SIG-M5 (cell line): ENCODE results near the gene HLA-E.
"Not testable (repeated sequence)": the region's sequence is repeated elsewhere in the genome, so short reads cannot be mapped to it uniquely, and the experiment has no call there.

ENCODE experiments used
- DNase-seq: peaks from one replicate; lab custom pipeline; 2025; lab: John Stamatoyannopoulos, UW

Gene HLA-E

GRCh38 chr6:30489081-30490025, at the start of gene HLA-E:
Gene HLA-E (plus strand): TSS chr6:30489509. CDS start chr6:30489532, 23 bp downstream.
- peak; percentile 95 for DNase-seq

- no peak for DNase-seq
Measured at GRCh38 chr6:30441171-30441570, 48.1 kb upstream of the HLA-E start.

- no peak for DNase-seq
Measured at GRCh38 chr6:30443657-30444450, 45.5 kb upstream of the HLA-E start.

- DNase-seq = no peak
Measured at GRCh38 chr6:30444451-30444742, 44.9 kb upstream of the HLA-E start.

- DNase-seq = no peak
Measured at GRCh38 chr6:30446259-30446658, 43.0 kb upstream of the HLA-E start.

- no peak for DNase-seq
Measured at GRCh38 chr6:30447237-30447636, 42.1 kb upstream of the HLA-E start.

- no peak for DNase-seq
Measured at GRCh38 chr6:30450548-30450908, 38.8 kb upstream of the HLA-E start.

- DNase-seq = peak; percentile 92
Measured at GRCh38 chr6:30450909-30451841, 38.1 kb upstream of the HLA-E start.

- no peak for DNase-seq
Measured at GRCh38 chr6:30452736-30453507, 36.4 kb upstream of the HLA-E start.

- DNase-seq = no peak
Measured at GRCh38 chr6:30453508-30454116, 35.7 kb upstream of the HLA-E start.

- DNase-seq = no peak
Measured at GRCh38 chr6:30459145-30459544, 30.2 kb upstream of the HLA-E start.

GRCh38 chr6:30461055-30461454, 28.3 kb upstream of the HLA-E start:
- no peak for DNase-seq

- DNase-seq = no peak
Measured at GRCh38 chr6:30462482-30462881, 26.8 kb upstream of the HLA-E start.

GRCh38 chr6:30463242-30463641, 26.1 kb upstream of the HLA-E start:
- no peak for DNase-seq

- DNase-seq = no peak
Measured at GRCh38 chr6:30463651-30464618, 25.4 kb upstream of the HLA-E start.

- no peak for DNase-seq
Measured at GRCh38 chr6:30465595-30466306, 23.6 kb upstream of the HLA-E start.

- no peak for DNase-seq
Measured at GRCh38 chr6:30470968-30471367, 18.3 kb upstream of the HLA-E start.

- not testable (repeated sequence) for DNase-seq
Measured at GRCh38 chr6:30475116-30475515, 14.2 kb upstream of the HLA-E start.

- DNase-seq = no peak
Measured at GRCh38 chr6:30480536-30481156, 8.7 kb upstream of the HLA-E start.
